B cell (primary cell): Measurements from ENCODE around the gene TK2. TPM values are rescaled to one million over a fixed set of nuclear protein-coding genes. Genes with fewer than 3 reads are reported as not detected.
"Not testable (repeated sequence)": the region's sequence is repeated elsewhere in the genome, so short reads cannot be mapped to it uniquely, and the experiment has no call there.

ENCODE experiments used
- ATAC-seq: fragments of 200-7000 bp; cut with Tn5 transposase; one replicate; pipeline ENCODE4 v1.10.0; 2021; ENCODE audit warnings: low read depth, mild to moderate bottlenecking, moderate number of reproducible peaks, moderate library complexity
- CTCF ChIA-PET: fragments of 350-600 bp; sonication (Branson Sonifier 250); formaldehyde crosslinking; loops from one replicate; lab custom pipeline; 2021; ENCODE audit warnings: antibody characterized with exemption, inconsistent platforms; lab: Charles Lee
- POLR2A ChIA-PET: fragments of 350-600 bp; sonication (Branson Sonifier 250); formaldehyde crosslinking; loops from one replicate; lab custom pipeline; 2021; ENCODE audit warnings: antibody characterized with exemption; lab: Charles Lee
- DNase-seq: peaks from one replicate; pipeline ENCODE4 v3.0.0; 2013
- H2AFZ ChIP-seq: 2 replicates; pipeline ENCODE4 v1.6.1; 2012; ENCODE audit warnings: mild to moderate bottlenecking, low read depth, low read length; ENCODE audit not compliant: insufficient read depth, poor library complexity, severe bottlenecking
- H3K27ac ChIP-seq, 2 donors: 1 replicate in 1 of 2; 2 replicates in 1 of 2; pipeline ENCODE4 v1.5.1; 2012 to 2013; ENCODE audit warnings: low read length in 2 of 2, mild to moderate bottlenecking in 2 of 2, moderate library complexity in 1 of 2
- H3K27me3 ChIP-seq, 4 experiments: fragments of 200-600 bp in 1 of 4; sonication (generic) in 1 of 4; replicated peaks in 1 of 4; 1 replicate in 2 of 4; 2 replicates in 2 of 4; pipeline versions ENCODE4 v1.6.1 to v1.7.0; 2013 to 2016; ENCODE audit warnings: low read length in 3 of 4, mild to moderate bottlenecking in 2 of 4, mixed read lengths in 1 of 4, moderate library complexity in 1 of 4; ENCODE audit not compliant: insufficient read depth in 4 of 4, control insufficient read depth in 3 of 4; ENCODE audit errors: control extremely low read depth in 1 of 4
- H3K36me3 ChIP-seq, 2 experiments: replicated peaks in 1 of 2; 1 replicate in 1 of 2; 2 replicates in 1 of 2; pipeline versions ENCODE4 v1.6.1 to v1.7.1; 2013; ENCODE audit warnings: low read length in 1 of 2; ENCODE audit not compliant: insufficient read depth in 2 of 2, control insufficient read depth in 1 of 2; ENCODE audit errors: control extremely low read depth in 1 of 2, extremely low read depth in 1 of 2
- H3K4me1 ChIP-seq, 2 donors: fragments of 200-600 bp in 1 of 2; sonication (generic) in 1 of 2; 1 replicate in 1 of 2; 2 replicates in 1 of 2; pipeline versions ENCODE4 v1.5.1 to v1.6.1; 2013 to 2017; ENCODE audit warnings: low read length in 2 of 2; ENCODE audit not compliant: control insufficient read depth in 2 of 2, insufficient read depth in 2 of 2
- H3K4me2 ChIP-seq: replicated peaks from 2 replicates; pipeline ENCODE3; 2012; ENCODE audit warnings: mild to moderate bottlenecking, low read depth, low read length; ENCODE audit not compliant: poor library complexity, severe bottlenecking
- H3K4me3 ChIP-seq, 5 experiments: fragments of 200-600 bp in 1 of 5; sonication (generic) in 1 of 5; 1 replicate in 3 of 5; 2 replicates in 2 of 5; pipeline versions ENCODE4 v1.5.1 to v1.7.0; 2011 to 2016; ENCODE audit warnings: low read length in 4 of 5, mild to moderate bottlenecking in 4 of 5, low read depth in 2 of 5, control low read depth in 1 of 5, moderate library complexity in 1 of 5; ENCODE audit not compliant: insufficient read depth in 1 of 5; ENCODE audit errors: control extremely low read depth in 1 of 5, extremely low read depth in 1 of 5
- H3K79me2 ChIP-seq: fragments of 200-600 bp; sonication (generic); one replicate; pipeline ENCODE4 v1.6.0; 2016; ENCODE audit warnings: low read length; ENCODE audit not compliant: control insufficient read depth, insufficient read depth
- H3K9ac ChIP-seq: fragments of 200-600 bp; sonication (generic); 2 replicates; pipeline ENCODE4 v1.6.1; 2017; ENCODE audit warnings: mild to moderate bottlenecking, low read length, moderate library complexity
- H3K9me3 ChIP-seq, 3 donors: one replicate each; pipeline versions ENCODE4 v1.6.1 to v1.7.1; 2013; ENCODE audit warnings: low read length in 2 of 3; ENCODE audit not compliant: control insufficient read depth in 2 of 3, insufficient read depth in 1 of 3; ENCODE audit errors: control extremely low read depth in 1 of 3
- H4K20me1 ChIP-seq: 2 replicates; pipeline ENCODE4 v1.6.0; 2012; ENCODE audit warnings: mild to moderate bottlenecking, low read length; ENCODE audit not compliant: insufficient read depth, control insufficient read depth, poor library complexity, severe bottlenecking
- H3K27ac Mint-ChIP-seq: one replicate; pipeline ENCODE4 v1.8.0; 2021; ENCODE audit warnings: mixed read lengths
- H3K27me3 Mint-ChIP-seq: one replicate; pipeline ENCODE4 v1.8.0; 2021; ENCODE audit warnings: mixed read lengths
- H3K4me1 Mint-ChIP-seq: one replicate; pipeline ENCODE4 v1.8.0; 2021; ENCODE audit warnings: mixed read lengths
- H3K4me3 Mint-ChIP-seq: one replicate; pipeline ENCODE4 v1.8.0; 2021; ENCODE audit warnings: mixed read lengths
- H3K9me3 Mint-ChIP-seq: one replicate; pipeline ENCODE4 v1.8.0; 2022; ENCODE audit warnings: mixed read lengths; ENCODE audit not compliant: insufficient read depth
- CTCF ChIP-seq: fragments of 200-600 bp; IDR thresholded peaks from one replicate; pipeline ENCODE4 v1.8.0; 2022; ENCODE audit warnings: antibody characterized with exemption, mild to moderate bottlenecking
- EZH2 ChIP-seq: IDR thresholded peaks from 2 replicates; pipeline ENCODE4 v1.6.1; 2012; ENCODE audit warnings: borderline replicate concordance, low read depth, mild to moderate bottlenecking, moderate library complexity, low read length; ENCODE audit not compliant: insufficient read depth, poor library complexity, severe bottlenecking
- WGBS: methylation state at CpG from one replicate; pipeline ENCODE4 v1.1.5; 2013; ENCODE audit warnings: missing lambda C conversion rate; ENCODE audit not compliant: insufficient coverage; 5-methylcytosine and 5-hydroxymethylcytosine counted together
- intact Hi-C: fragments of 100-400 bp; cut with micrococcal nuclease; formaldehyde crosslinking; loops from one replicate; pipeline ENCODE4 v1.10.0; 2022
- polyA plus RNA-seq: library from polyadenylated mRNA; depleted of rRNA; stranded (reverse); fragments of >200 nt; gene quantifications from 2 replicates; pipeline ENCODE4 v1.2.3, GENCODE V29; 2012
- total RNA-seq, 2 donors: library from RNA; stranded (reverse); fragments of 120-200 nt in 1 of 2; gene quantifications; 1 replicate in 1 of 2; 2 replicates in 1 of 2; pipeline versions ENCODE4 v1.2.3 to v1.2.4, GENCODE V29; 2013 to 2022

TK2 gene
- total and polyA plus RNA-seq, 2 donors (not counting 1 experiment from before 2014, with no cell fraction given): 2.9 to 9.7 TPM

- ChIA-PET POLR2A (interaction anchor here (0.6 to 1.4 kb wide), 4 partner anchors 9 to 92 kb away, joined by 3 to 19 read pairs (median 8); no protein-coding TSS in a partner anchor), CTCF (interaction anchor here (0.9 to 1.6 kb wide), 17 partner anchors 9 to 159 kb away, joined by 3 to 13 read pairs (median 5); partner anchors contain the start of genes CKLF and TK2)
- H3K4me3 Mint-ChIP-seq: peak overlapping the region; percentile 96
- H3K4me2 ChIP-seq: peak overlapping the region; percentile 88
- 60% methylated on average over 10 of the region's 12 CpGs for WGBS
- H3K4me1 ChIP-seq: peaks cover 47 to 51% of the 10 kb centered on the region in 2 donors
- DNase-seq (peak; percentile 34), ATAC-seq (peak; percentile 0)
- H3K27ac Mint-ChIP-seq: peak overlapping the region; percentile 99
- peaks cover 63% of the 10 kb centered on the region for H3K4me1 Mint-ChIP-seq
- peak overlapping the region; percentile 72 for H3K9ac ChIP-seq
- TF ChIP-seq CTCF: no peak
- TF ChIP-seq EZH2: no peak
- H3K36me3 ChIP-seq: no peaks in the 10 kb centered on the region
- peaks cover 3% of the 10 kb centered on the region for H3K27me3 Mint-ChIP-seq
- intact Hi-C loops: loop anchor here (1.0 to 2.0 kb wide), 4 partner anchors 8 to 89 kb away; partner anchors contain the start of genes CKLF and CMTM3
- peak overlapping the region in 3 of 5 experiments; percentile 19 to 38 (median 27) for H3K4me3 ChIP-seq
- H3K9me3 Mint-ChIP-seq: no peaks in the 10 kb centered on the region
- H3K27me3 ChIP-seq: peaks cover 0 to 3% (median 0%) of the 10 kb centered on the region in 4 experiments
- no peaks in the 10 kb centered on the region for H3K9me3 ChIP-seq
- peaks cover 12% of the 10 kb centered on the region for H4K20me1 ChIP-seq
- H3K79me2 ChIP-seq: peaks cover 6% of the 10 kb centered on the region
- no peak overlapping the region for H2AFZ ChIP-seq
- peak overlapping the region; percentile 44 to 97 for H3K27ac ChIP-seq
Measured at GRCh38 chr16:66515596-66516508, 34.1 kb downstream of the TK2 start.

GRCh38 chr16:66514980-66515595 is 34.8 kb downstream of the TK2 start:
- peaks cover 55% of the 10 kb centered on the region for H3K4me1 Mint-ChIP-seq
- H3K4me2 ChIP-seq: peak overlapping the region; percentile 88
- H3K9ac ChIP-seq, H3K9me3 ChIP-seq, H3K4me3 ChIP-seq, H3K27ac Mint-ChIP-seq, ATAC-seq, intact Hi-C loops, H3K4me3 Mint-ChIP-seq, H3K27me3 Mint-ChIP-seq, H2AFZ ChIP-seq, H3K36me3 ChIP-seq, H3K9me3 Mint-ChIP-seq, H3K27me3 ChIP-seq, H3K79me2 ChIP-seq, H3K27ac ChIP-seq: not testable (repeated sequence)
- H4K20me1 ChIP-seq: peaks cover 12% of the 10 kb centered on the region
- DNase-seq: peak; percentile 12
- ChIA-PET POLR2A (interaction anchor here (1.1 to 1.4 kb wide), 2 partner anchors 10 to 36 kb away, joined by 3 to 19 read pairs; no protein-coding TSS in a partner anchor), CTCF (interaction anchor here (0.9 to 1.6 kb wide), 17 partner anchors 10 to 158 kb away, joined by 3 to 13 read pairs (median 5); partner anchors contain the start of genes CKLF and TK2)
- 99% methylated on average over 7 of the region's 10 CpGs for WGBS
- peaks cover 39 to 44% of the 10 kb centered on the region in 2 donors for H3K4me1 ChIP-seq

GRCh38 chr16:66514391-66514790 is 35.5 kb downstream of the TK2 start:
- H3K79me2 ChIP-seq, ATAC-seq, H3K27ac Mint-ChIP-seq, DNase-seq, H3K9me3 ChIP-seq, H3K27me3 Mint-ChIP-seq, H3K4me2 ChIP-seq, H3K36me3 ChIP-seq, intact Hi-C loops, H3K4me3 ChIP-seq, H3K27ac ChIP-seq, H3K9ac ChIP-seq, H2AFZ ChIP-seq, H3K27me3 ChIP-seq, H3K9me3 Mint-ChIP-seq, POLR2A ChIA-PET, H3K4me3 Mint-ChIP-seq: not testable (repeated sequence)
- CTCF ChIA-PET: interaction anchor here (1.6 kb wide), 1 partner anchor 13 kb away, joined by 5 read pairs; no protein-coding TSS in a partner anchor
- peaks cover 48% of the 10 kb centered on the region for H3K4me1 Mint-ChIP-seq
- H3K4me1 ChIP-seq: peaks cover 33 to 37% of the 10 kb centered on the region in 2 donors
- peaks cover 12% of the 10 kb centered on the region for H4K20me1 ChIP-seq
- 95% methylated on average over 6 of the region's 17 CpGs for WGBS
